GM23248 (cell line): ENCODE results near the gene C2CD4C.

Experiments
- EZH2 ChIP-seq: fragments of 200-600 bp; sonication (generic); IDR thresholded peaks from 2 replicates; pipeline ENCODE4 v1.6.1; 2018; ENCODE audit warnings: antibody characterized with exemption, mild to moderate bottlenecking; ENCODE audit not compliant: insufficient read depth, poor library complexity, severe bottlenecking
- EZH2phosphoT487 ChIP-seq: fragments of 200-600 bp; sonication (generic); IDR thresholded peaks from 2 replicates; pipeline ENCODE4 v1.6.1; 2018; ENCODE audit warnings: antibody characterized with exemption, moderate library complexity, mild to moderate bottlenecking, low read depth; ENCODE audit not compliant: insufficient read depth

DNA sequence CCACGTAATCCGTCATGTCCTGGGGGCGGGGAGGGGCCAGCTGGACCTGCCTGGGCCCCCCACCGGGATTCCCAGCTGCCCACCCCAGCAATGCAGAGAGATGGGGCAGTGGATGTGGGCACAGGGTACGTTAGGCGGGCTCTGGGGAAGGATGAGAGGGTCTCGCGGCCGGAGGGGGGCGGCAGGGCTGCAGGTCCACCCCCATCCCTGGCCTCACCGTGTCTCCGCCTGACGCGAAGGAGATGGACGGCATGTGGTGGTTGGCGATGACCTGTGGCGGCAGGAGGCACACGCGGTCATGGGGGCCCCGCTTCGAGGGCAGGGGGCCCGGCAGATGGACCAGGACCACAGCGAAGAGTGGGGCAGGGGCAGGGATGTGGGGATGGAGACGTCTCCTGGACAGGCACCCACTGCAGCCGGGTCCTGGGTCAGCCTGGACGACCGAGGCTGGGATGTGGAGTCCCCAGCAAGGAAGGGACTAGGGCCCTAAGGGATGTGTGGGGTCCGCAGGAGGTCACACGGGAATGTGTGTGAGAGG is 27.5 kb upstream of the C2CD4C start:
- TF ChIP-seq EZH2phosphoT487 (no peak), EZH2 (no peak)
